Gastrocnemius medialis (tissue), 4 donors: ENCODE results near the gene ENTPD8.

Source experiments
- CTCF ChIP-seq, 5 experiments: fragments of 450-650 bp in 3 of 5; fragments of 200-600 bp in 2 of 5; sonication (generic) in 2 of 5; IDR thresholded peaks in 4 of 5; conservative IDR thresholded peaks in 1 of 5; 1 replicate in 4 of 5; 2 replicates in 1 of 5; pipeline ENCODE4 v1.5.1; 2016 to 2019; ENCODE audit warnings: antibody characterized with exemption in 5 of 5, mild to moderate bottlenecking in 3 of 5, moderate library complexity in 3 of 5
- POLR2A ChIP-seq, 2 donors: fragments of 450-650 bp; IDR thresholded peaks; one replicate each; pipeline ENCODE4 v1.6.1; 2017; ENCODE audit warnings: antibody characterized with exemption in 2 of 2, mild to moderate bottlenecking in 2 of 2, moderate library complexity in 2 of 2

DNA sequence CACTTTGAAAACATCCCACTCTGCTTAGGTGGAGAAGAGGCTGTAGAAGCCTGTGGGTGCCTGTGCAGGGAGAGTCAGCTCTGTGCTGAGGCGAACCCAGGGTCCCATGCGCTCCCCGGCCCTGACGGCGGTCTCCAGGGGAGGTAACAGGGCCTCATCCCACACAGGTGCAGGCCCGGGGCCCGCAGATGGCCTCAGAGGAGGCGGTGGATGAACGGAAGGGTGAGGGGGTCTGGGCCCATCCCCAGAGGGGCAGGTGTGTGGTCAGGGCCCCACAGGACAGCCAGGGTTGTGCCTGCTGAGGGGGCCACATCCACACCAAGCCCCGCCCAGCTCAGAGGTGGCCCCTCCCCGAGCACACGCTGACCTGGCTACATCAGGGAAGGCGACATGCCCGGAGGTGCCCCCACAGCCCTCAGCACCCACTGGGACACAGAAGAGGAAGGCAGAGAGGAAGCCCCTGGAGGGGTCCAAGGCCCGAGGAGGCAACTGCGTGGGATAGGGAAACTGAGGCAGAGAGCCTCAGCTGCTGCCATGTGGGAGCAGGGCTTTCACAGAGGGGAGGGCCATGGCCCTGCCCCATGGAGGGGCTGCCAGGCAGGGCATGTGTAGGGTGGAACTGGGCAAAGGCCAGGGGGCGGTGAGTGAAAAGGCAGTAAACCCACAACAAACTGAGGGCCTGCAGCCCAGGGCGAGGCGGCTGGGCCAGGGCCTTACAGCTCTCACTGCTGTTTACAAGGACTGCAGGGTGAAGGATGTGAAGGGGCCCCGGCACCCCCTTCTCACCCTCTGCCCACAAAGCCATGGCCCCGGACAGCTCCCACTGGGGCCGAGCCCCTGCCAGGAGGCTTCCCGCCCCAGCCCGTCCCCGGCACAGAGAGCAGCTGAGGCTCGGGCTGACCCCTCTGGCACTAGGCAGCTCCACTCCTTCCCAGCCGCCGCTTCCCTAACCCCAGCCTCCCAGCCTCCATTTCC lies 47.7 kb downstream of the ENTPD8 start:
- TF ChIP-seq CTCF (IDR thresholded peaks at IDR 0.05 in 4 of 5, conservative IDR thresholded peaks at IDR 0.05 in 1 of 5) (no peak), POLR2A (IDR thresholded peaks at IDR 0.05) (no peak)
